Prostate gland (tissue), 2 donors: ENCODE results near the gene TRPC4.
A peak's percentile ranks its signal among the peaks of the same experiment; 100 is the strongest.

Experiments
- CTCF ChIP-seq, 4 experiments: fragments of 200-600 bp in 2 of 4; fragments of 450-650 bp in 2 of 4; sonication (generic) in 2 of 4; IDR thresholded peaks; 1 replicate in 3 of 4; 2 replicates in 1 of 4; pipeline ENCODE4 v1.5.1; 2016 to 2019; ENCODE audit warnings: antibody characterized with exemption in 4 of 4, mild to moderate bottlenecking in 2 of 4, moderate library complexity in 2 of 4
- POLR2A ChIP-seq: fragments of 450-650 bp; IDR thresholded peaks from one replicate; pipeline ENCODE4 v1.6.1; 2016; ENCODE audit warnings: antibody characterized with exemption, mild to moderate bottlenecking
- POLR2AphosphoS5 ChIP-seq: sonication (generic); formaldehyde crosslinking; IDR thresholded peaks from one replicate; pipeline ENCODE4 v1.6.1; 2017; ENCODE audit warnings: antibody characterized with exemption

GRCh38 chr13:37608750-37609339, 260.7 kb downstream of the TRPC4 start:
- TF ChIP-seq CTCF (IDR thresholded peaks at IDR 0.05), result peak in 1 of 4 experiments; percentile 10
- no peak for TF ChIP-seq POLR2AphosphoS5
- TF ChIP-seq POLR2A, result no peak
